Measurements from ENCODE around the gene MUC3A. TPM values are rescaled to one million over a fixed set of nuclear protein-coding genes. Genes with fewer than 3 reads are reported as not detected.
"Not testable (repeated sequence)": the region's sequence is repeated elsewhere in the genome, so short reads cannot be mapped to it uniquely, and the experiment has no call there.

Gene MUC3A
- total and polyA plus RNA-seq, 10 of the 15 experiments (the other 5 are each of a cell fraction or from before 2014, with no cell fraction given), result 0.07 to 0.10 TPM; not detected in 8

- H3K27ac ChIP-seq (ENCODE audit: control insufficient read depth, insufficient read depth); H2AFZ ChIP-seq (ENCODE audit: control insufficient read depth, low read depth, low read length); H3K9me3 ChIP-seq (replicated peaks; ENCODE audit: control insufficient read depth, insufficient read depth, low read length); H3K4me3 ChIP-seq; H4K20me1 ChIP-seq (ENCODE audit: control insufficient read depth, insufficient read depth); H3K9ac ChIP-seq (ENCODE audit: control insufficient read depth, insufficient read depth, low read length); FAIRE-seq; H3K27me3 ChIP-seq (replicated peaks in 1 of 2; ENCODE audit: control insufficient read depth in 2 of 2, insufficient read depth in 2 of 2, low read length in 1 of 2); H3K4me1 ChIP-seq (ENCODE audit: control insufficient read depth, insufficient read depth, low read length); BruUV-seq (replicated peaks); H3K36me3 ChIP-seq (ENCODE audit: control insufficient read depth in 2 of 2, insufficient read depth in 2 of 2, low read length in 1 of 2); ATAC-seq; intact Hi-C loops (cut with micrococcal nuclease; ENCODE audit: unreplicated experiment); DNase-seq (ENCODE audit: low read depth, low spot score); RAD21 ChIA-PET (ENCODE audit: unreplicated experiment); H3K79me2 ChIP-seq (ENCODE audit: control insufficient read depth, insufficient read depth, low read length); H3K4me2 ChIP-seq (ENCODE audit: control insufficient read depth, insufficient read depth); in situ Hi-C loops (cut with MboI): not testable (repeated sequence)
- ChIA-PET CTCF (interaction anchor here (0.7 kb wide), 1 partner anchor 9 kb away, joined by 3 read pairs; no protein-coding TSS in a partner anchor), SMC1A (ENCODE audit: uncharacterized antibody, unreplicated experiment) (interaction anchor here (0.9 kb wide), 1 partner anchor 10 kb away, joined by 4 read pairs; no protein-coding TSS in a partner anchor), POLR2A (interaction anchor here (0.6 kb wide), 1 partner anchor 57 kb away, joined by 3 read pairs; no protein-coding TSS in a partner anchor)
- 28% methylated on average over 9 of the region's 9 CpGs for WGBS (ENCODE audit: insufficient coverage, insufficient replicate concordance, low lambda C conversion rate, missing lambda C conversion rate)
These were observed 29.4 kb upstream of the MUC3A start for GRCh38 chr7:100919779-100920437.

DNA sequence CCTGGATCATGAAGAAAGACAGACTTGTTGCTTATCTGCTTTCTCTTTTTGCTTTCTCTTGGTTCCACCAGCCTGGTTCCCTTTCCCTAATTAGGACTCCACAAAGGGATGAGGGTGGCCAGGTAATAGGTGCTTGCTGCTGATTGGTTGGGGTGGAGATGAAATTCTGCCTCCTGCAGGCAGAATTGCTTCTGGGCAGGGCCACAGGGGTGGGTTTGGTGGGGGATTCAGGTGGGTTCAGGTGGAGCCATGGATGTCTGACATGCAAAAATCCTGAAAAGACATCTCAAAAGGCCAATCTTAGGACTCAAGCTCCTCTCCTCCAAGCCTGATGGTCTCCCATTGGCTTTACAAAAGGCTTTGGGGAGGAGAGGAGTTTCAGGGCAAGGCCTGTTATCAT lies 28.3 kb upstream of the MUC3A start:
- Histone ChIP-seq H3K79me2 (ENCODE audit: control insufficient read depth, insufficient read depth, low read length) (no peaks in the 10 kb centered on the region), H3K27ac (ENCODE audit: control insufficient read depth, insufficient read depth) (no peak overlapping the region), H3K27me3 (replicated peaks in 1 of 2; ENCODE audit: control insufficient read depth in 2 of 2, insufficient read depth in 2 of 2, low read length in 1 of 2) (no peaks in the 10 kb centered on the region; a peak in 2 of 4 replicates), H2AFZ (ENCODE audit: control insufficient read depth, low read depth, low read length) (no peak overlapping the region), H3K4me3 (no peak overlapping the region), H3K9me3 (replicated peaks; ENCODE audit: control insufficient read depth, insufficient read depth, low read length) (no peaks in the 10 kb centered on the region), H3K4me2 (ENCODE audit: control insufficient read depth, insufficient read depth) (no peak overlapping the region), H3K36me3 (ENCODE audit: control insufficient read depth in 2 of 2, insufficient read depth in 2 of 2, low read length in 1 of 2) (no peaks in the 10 kb centered on the region), H4K20me1 (ENCODE audit: control insufficient read depth, insufficient read depth) (no peaks in the 10 kb centered on the region), H3K4me1 (ENCODE audit: control insufficient read depth, insufficient read depth, low read length) (no peaks in the 10 kb centered on the region), H3K9ac (ENCODE audit: control insufficient read depth, insufficient read depth, low read length) (no peak overlapping the region)
- FAIRE-seq (no peak), ATAC-seq (no peak), DNase-seq (ENCODE audit: low read depth, low spot score) (no peak)
- no TSS peak for BruUV-seq (replicated peaks)
- SMC1A ChIA-PET (ENCODE audit: uncharacterized antibody, unreplicated experiment), result no interaction called here
- CTCF ChIA-PET, result no interaction called here
- RAD21 ChIA-PET (ENCODE audit: unreplicated experiment), result no interaction called here
- in situ Hi-C loops (cut with MboI), result no loop called here
- POLR2A ChIA-PET, result interaction anchor here (0.6 to 0.7 kb wide), 2 partner anchors 209 to 385 kb away, joined by 3 to 4 read pairs; no protein-coding TSS in a partner anchor
- intact Hi-C loops (cut with micrococcal nuclease; ENCODE audit: unreplicated experiment), result no loop called here
- no peak for TF ChIP-seq JUNB (IDR thresholded peaks at IDR 0.05)

DNA sequence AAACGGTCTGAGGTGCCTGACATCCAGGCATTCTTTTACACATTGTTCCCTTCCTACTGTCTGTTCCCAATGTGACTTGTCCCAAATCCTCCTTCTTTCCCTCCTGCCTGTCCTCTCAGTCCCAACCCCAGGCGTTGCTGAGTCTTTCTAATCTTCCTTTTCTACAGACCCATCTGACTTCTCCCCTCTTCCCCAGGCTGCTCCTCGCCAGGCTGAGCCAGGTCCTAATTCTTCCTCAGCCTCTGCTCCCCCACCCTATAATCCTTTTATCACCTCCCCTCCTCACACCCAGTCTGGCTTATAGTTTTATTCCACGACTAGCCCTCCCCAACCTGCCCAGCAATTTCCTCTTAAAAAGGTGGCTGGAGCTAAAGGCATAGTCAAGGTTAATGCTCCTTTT lies 25.7 kb upstream of the MUC3A start:
- H3K27me3 ChIP-seq (replicated peaks in 1 of 2; ENCODE audit: control insufficient read depth in 2 of 2, insufficient read depth in 2 of 2, low read length in 1 of 2); ATAC-seq; H3K4me3 ChIP-seq; H3K36me3 ChIP-seq (ENCODE audit: control insufficient read depth in 2 of 2, insufficient read depth in 2 of 2, low read length in 1 of 2); in situ Hi-C loops (cut with MboI); RAD21 ChIA-PET (ENCODE audit: unreplicated experiment); POLR2A ChIA-PET; H4K20me1 ChIP-seq (ENCODE audit: control insufficient read depth, insufficient read depth); H3K4me1 ChIP-seq (ENCODE audit: control insufficient read depth, insufficient read depth, low read length); H3K27ac ChIP-seq (ENCODE audit: control insufficient read depth, insufficient read depth); H3K4me2 ChIP-seq (ENCODE audit: control insufficient read depth, insufficient read depth); FAIRE-seq; H3K9ac ChIP-seq (ENCODE audit: control insufficient read depth, insufficient read depth, low read length); H3K79me2 ChIP-seq (ENCODE audit: control insufficient read depth, insufficient read depth, low read length); H3K9me3 ChIP-seq (replicated peaks; ENCODE audit: control insufficient read depth, insufficient read depth, low read length); H2AFZ ChIP-seq (ENCODE audit: control insufficient read depth, low read depth, low read length); CTCF ChIA-PET; DNase-seq (ENCODE audit: low read depth, low spot score); BruUV-seq (replicated peaks); SMC1A ChIA-PET (ENCODE audit: uncharacterized antibody, unreplicated experiment); intact Hi-C loops (cut with micrococcal nuclease; ENCODE audit: unreplicated experiment): not testable (repeated sequence)
- 7% methylated on average over 4 of the region's 4 CpGs for WGBS (ENCODE audit: insufficient coverage, insufficient replicate concordance, low lambda C conversion rate, missing lambda C conversion rate)
